Stomach smooth muscle (tissue), 2 donors: Measurements from ENCODE around the gene ZNF438.
"Not testable (repeated sequence)": the region's sequence is repeated elsewhere in the genome, so short reads cannot be mapped to it uniquely, and the experiment has no call there.

Experiments used
- H3K27ac ChIP-seq: one replicate; pipeline ENCODE4 v1.7.0; 2013; ENCODE audit warnings: mild to moderate bottlenecking, low read length, inconsistent platforms
- H3K27me3 ChIP-seq, 2 donors: one replicate each; pipeline ENCODE4 v1.7.0; 2013; ENCODE audit warnings: low read length in 2 of 2; ENCODE audit not compliant: insufficient read depth in 2 of 2, control insufficient read depth in 1 of 2
- H3K36me3 ChIP-seq, 2 donors: one replicate each; pipeline ENCODE4 v1.7.0; 2013; ENCODE audit warnings: low read length in 2 of 2; ENCODE audit not compliant: control insufficient read depth in 2 of 2, insufficient read depth in 2 of 2
- H3K4me1 ChIP-seq: one replicate; pipeline ENCODE4 v1.7.0; 2013; ENCODE audit warnings: low read length; ENCODE audit not compliant: control insufficient read depth, insufficient read depth
- H3K4me3 ChIP-seq, 2 donors: one replicate each; pipeline ENCODE4 v1.7.0; 2013; ENCODE audit warnings: low read length in 2 of 2
- H3K9ac ChIP-seq, 2 donors: one replicate each; pipeline ENCODE4 v1.7.0; 2013; ENCODE audit warnings: low read length in 2 of 2, mild to moderate bottlenecking in 1 of 2
- H3K9me3 ChIP-seq, 2 donors: one replicate each; pipeline ENCODE4 v1.7.0; 2013; ENCODE audit warnings: low read length in 2 of 2; ENCODE audit not compliant: control insufficient read depth in 2 of 2
- donor health status: healthy.
- donor health status: Pancreatic carcinoma.

The ZNF438 gene

DNA sequence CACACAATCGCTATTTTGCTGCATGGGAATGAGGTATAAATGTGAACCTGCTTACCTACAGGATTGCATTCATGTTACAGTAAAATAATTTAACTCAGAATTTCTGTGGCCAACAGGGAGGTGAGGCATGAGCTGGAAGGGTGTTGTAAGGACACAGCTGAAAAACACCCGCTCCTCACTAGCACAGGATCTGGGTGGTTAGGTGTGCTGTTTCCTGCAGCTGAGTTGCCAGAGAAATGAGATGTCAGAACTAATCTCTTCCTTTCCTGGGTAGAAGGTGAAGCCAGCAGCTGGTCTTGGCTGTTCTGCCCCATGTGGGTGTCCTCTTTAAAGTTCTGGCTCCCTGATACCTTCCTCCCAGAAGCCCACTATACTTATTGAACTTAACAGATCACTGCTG lies 39.0 kb upstream of the ZNF438 start:
- no peak overlapping the region for H3K9ac ChIP-seq
- no peaks in the 10 kb centered on the region for H3K9me3 ChIP-seq
- no peaks in the 10 kb centered on the region for H3K27me3 ChIP-seq
- no peak overlapping the region for H3K27ac ChIP-seq
- peaks cover 2% of the 10 kb centered on the region for H3K4me1 ChIP-seq
- H3K36me3 ChIP-seq: no peaks in the 10 kb centered on the region
- H3K4me3 ChIP-seq: no peak overlapping the region

GRCh38 chr10:31070025-31070424 lies 38.4 kb upstream of the ZNF438 start:
- H3K27me3 ChIP-seq: no peaks in the 10 kb centered on the region
- H3K36me3 ChIP-seq: no peaks in the 10 kb centered on the region
- H3K4me1 ChIP-seq: no peaks in the 10 kb centered on the region
- H3K4me3 ChIP-seq: no peak overlapping the region
- H3K9me3 ChIP-seq: no peaks in the 10 kb centered on the region
- no peak overlapping the region for H3K9ac ChIP-seq
- no peak overlapping the region for H3K27ac ChIP-seq

GRCh38 chr10:31069411-31069810 lies 37.7 kb upstream of the ZNF438 start:
- Histone ChIP-seq H3K27me3 (no peaks in the 10 kb centered on the region), H3K36me3 (no peaks in the 10 kb centered on the region), H3K27ac (no peak overlapping the region), H3K4me1 (peaks cover 2% of the 10 kb centered on the region), H3K9ac (no peak overlapping the region), H3K4me3 (no peak overlapping the region), H3K9me3 (no peaks in the 10 kb centered on the region)

DNA sequence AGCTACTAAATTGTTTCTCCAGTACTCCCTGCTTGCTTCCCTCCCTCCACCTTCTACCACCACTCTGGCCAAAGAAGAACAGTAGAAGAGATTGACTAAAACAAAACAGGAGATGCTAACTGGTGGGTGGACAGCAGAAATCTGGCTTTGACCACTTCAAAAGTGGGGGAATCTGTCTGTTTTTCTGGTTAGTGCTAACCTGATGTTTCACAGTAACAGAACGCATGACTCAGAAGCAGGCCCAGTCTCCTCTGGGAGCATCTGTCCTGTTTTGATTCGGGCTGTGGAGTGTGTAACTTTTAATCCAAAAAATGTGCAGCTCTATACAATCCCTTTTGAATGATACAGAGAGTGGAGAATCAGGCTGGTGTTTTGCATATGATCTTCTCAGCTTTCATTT lies 32.7 kb upstream of the ZNF438 start:
- H3K27me3 ChIP-seq: no peaks in the 10 kb centered on the region
- peaks cover 10% of the 10 kb centered on the region for H3K4me1 ChIP-seq
- H3K4me3 ChIP-seq: peak overlapping the region in 1 of 2 donors; percentile 35

GRCh38 chr10:31063841-31064240 lies 32.2 kb upstream of the ZNF438 start:
- H3K36me3 ChIP-seq: no peaks in the 10 kb centered on the region
- no peaks in the 10 kb centered on the region for H3K9me3 ChIP-seq
- H3K27me3 ChIP-seq: no peaks in the 10 kb centered on the region
- peak overlapping the region in 1 of 2 donors; percentile 36 for H3K9ac ChIP-seq
- peak overlapping the region in 1 of 2 donors; percentile 35 for H3K4me3 ChIP-seq
- H3K27ac ChIP-seq: peak overlapping the region; percentile 24
- peaks cover 10% of the 10 kb centered on the region for H3K4me1 ChIP-seq

More for the DNA sequence above, 32.7 kb upstream of the ZNF438 start:
- Histone ChIP-seq H3K9ac (peak overlapping the region in 1 of 2 donors; percentile 21), H3K36me3 (no peaks in the 10 kb centered on the region), H3K9me3 (no peaks in the 10 kb centered on the region), H3K27ac (peak overlapping the region; percentile 24)

GRCh38 chr10:31062856-31063255 lies 31.2 kb upstream of the ZNF438 start:
- Histone ChIP-seq H3K27ac (no peak overlapping the region), H3K9me3 (no peaks in the 10 kb centered on the region), H3K27me3 (no peaks in the 10 kb centered on the region), H3K36me3 (no peaks in the 10 kb centered on the region), H3K9ac (no peak overlapping the region), H3K4me1 (peaks cover 10% of the 10 kb centered on the region), H3K4me3 (no peak overlapping the region)

- Histone ChIP-seq H3K9ac (no peak overlapping the region), H3K4me3 (no peak overlapping the region), H3K36me3 (no peaks in the 10 kb centered on the region), H3K27me3 (no peaks in the 10 kb centered on the region), H3K9me3 (no peaks in the 10 kb centered on the region), H3K4me1 (peaks cover 10% of the 10 kb centered on the region), H3K27ac (no peak overlapping the region)
Measured at GRCh38 chr10:31061941-31062340, 30.3 kb upstream of the ZNF438 start.

DNA sequence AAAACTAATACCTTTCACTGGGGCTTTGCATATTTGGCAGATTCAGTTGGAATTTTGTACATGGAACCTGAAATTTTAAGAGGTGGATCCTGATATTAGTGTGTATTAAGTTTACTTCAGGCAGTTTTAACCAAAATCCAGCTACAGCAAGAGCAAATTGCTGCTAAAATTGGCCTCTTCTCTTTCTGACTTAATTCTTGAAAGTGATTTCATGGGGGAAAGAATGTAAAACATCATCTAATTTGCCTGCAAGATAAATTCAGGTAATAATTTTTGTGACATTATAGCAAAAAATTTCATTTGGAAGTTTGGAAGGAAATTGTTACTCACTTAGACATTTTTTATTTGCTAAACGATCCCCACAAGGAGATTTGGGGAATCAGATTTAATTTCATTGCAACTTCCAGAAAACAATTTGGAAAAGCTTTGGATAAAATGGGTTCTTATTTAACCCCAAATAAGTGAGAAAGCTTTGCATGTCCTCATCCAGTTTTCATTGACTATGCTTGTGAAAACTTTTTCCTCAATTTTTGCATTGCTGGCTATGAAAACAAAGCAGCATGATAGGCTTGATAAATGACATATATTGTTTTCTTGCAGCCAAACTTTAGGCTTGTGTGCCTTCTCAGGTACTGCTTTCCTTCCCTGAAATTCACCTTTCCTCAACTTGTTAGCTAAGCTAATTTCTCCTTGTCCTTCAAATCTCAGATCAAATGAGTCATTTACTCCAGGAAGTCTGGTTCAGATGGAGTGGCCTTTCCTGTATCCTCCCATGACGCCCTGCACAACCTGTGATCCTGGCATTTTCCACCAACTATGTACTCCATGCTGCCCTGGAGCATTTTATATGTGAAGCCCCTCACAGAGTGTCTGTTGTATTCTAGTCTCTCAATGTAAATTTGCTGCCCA lies 27.4 kb upstream of the ZNF438 start:
- H3K9me3 ChIP-seq: no peaks in the 10 kb centered on the region
- H3K27ac ChIP-seq: no peak overlapping the region
- no peak overlapping the region for H3K4me3 ChIP-seq
- H3K27me3 ChIP-seq: no peaks in the 10 kb centered on the region
- H3K9ac ChIP-seq: no peak overlapping the region
- H3K36me3 ChIP-seq: no peaks in the 10 kb centered on the region
- peaks cover 5% of the 10 kb centered on the region for H3K4me1 ChIP-seq

DNA sequence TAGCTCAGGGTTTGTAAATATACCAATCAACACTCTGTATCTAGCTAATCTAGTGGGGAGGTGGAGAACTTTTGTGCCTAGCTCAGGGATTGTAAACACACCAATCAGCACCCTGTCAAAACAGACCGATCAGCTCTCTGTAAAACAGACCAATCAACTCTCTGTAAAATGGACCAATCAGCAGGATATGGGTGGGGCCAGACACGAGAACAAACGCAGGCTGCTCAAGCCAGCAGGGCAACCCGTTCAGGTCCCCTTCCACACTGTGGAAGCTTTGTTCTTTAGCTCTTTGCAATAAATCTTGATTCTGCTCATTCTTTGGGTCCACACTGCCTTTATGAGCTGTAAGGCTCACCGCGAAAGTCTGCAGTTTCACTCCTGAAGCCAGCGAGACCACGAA lies 25.0 kb upstream of the ZNF438 start:
- H3K27me3 ChIP-seq, H3K36me3 ChIP-seq, H3K4me1 ChIP-seq, H3K9me3 ChIP-seq, H3K27ac ChIP-seq, H3K4me3 ChIP-seq, H3K9ac ChIP-seq: not testable (repeated sequence)

DNA sequence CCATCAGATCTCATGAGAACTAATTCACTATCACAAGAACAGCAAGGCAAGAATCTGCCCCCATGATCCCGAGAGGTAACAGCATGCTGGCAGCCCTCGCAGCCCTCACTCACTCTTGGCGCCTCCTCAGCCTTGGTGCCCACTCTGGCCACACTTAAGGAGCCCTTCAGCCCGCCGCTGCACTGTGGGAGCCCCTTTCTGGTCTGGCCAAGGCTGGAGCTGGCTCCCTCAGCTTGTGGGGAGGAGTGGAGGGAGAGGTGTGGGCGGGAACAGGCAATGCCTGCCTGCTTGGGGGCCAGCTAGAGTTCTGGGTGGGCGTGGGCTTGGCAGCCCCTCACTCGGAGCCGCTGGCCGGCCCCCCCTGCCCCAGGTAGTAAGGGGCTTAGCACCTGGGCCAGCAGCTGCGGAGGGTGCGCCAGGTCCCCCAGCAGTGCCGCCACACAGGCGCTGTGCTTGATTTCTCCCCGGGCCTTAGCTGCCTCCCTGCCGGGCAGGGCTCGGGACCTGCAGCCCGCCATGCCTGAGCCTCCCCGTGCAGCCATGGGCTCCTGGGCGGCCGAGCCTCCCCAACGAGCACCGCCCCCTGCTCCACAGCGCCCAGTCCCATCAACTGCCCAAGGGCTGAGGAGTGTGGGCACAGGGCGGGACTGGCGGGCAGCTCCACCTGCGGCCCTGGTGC lies 24.0 kb upstream of the ZNF438 start:
- Histone ChIP-seq H3K36me3 (no peaks in the 10 kb centered on the region), H3K4me3 (no peak overlapping the region), H3K4me1 (no peaks in the 10 kb centered on the region), H3K27me3 (no peaks in the 10 kb centered on the region), H3K27ac (no peak overlapping the region), H3K9ac (no peak overlapping the region), H3K9me3 (peaks cover 0 to 7% of the 10 kb centered on the region in 2 donors)

GRCh38 chr10:31051703-31052102 lies 20.0 kb upstream of the ZNF438 start:
- Histone ChIP-seq H3K27ac (no peak overlapping the region), H3K27me3 (no peaks in the 10 kb centered on the region)

More at GRCh38 chr10:31051703-31052102, 20.0 kb upstream of the ZNF438 start:
- H3K4me1 ChIP-seq: no peaks in the 10 kb centered on the region
- H3K9ac ChIP-seq: no peak overlapping the region
- H3K9me3 ChIP-seq: peaks cover 0 to 7% of the 10 kb centered on the region in 2 donors
- H3K4me3 ChIP-seq: no peak overlapping the region
- no peaks in the 10 kb centered on the region for H3K36me3 ChIP-seq
